Suppressor macrophage treated with lipopolysaccharide for 1 hour (primary cell): ENCODE measurements around the gene EFNA5.

Experiments
- DNase-seq, 3 donors: peaks; one replicate each; pipeline ENCODE4 v3.0.0-alpha.2; 2020 to 2022

The EFNA5 gene

DNA sequence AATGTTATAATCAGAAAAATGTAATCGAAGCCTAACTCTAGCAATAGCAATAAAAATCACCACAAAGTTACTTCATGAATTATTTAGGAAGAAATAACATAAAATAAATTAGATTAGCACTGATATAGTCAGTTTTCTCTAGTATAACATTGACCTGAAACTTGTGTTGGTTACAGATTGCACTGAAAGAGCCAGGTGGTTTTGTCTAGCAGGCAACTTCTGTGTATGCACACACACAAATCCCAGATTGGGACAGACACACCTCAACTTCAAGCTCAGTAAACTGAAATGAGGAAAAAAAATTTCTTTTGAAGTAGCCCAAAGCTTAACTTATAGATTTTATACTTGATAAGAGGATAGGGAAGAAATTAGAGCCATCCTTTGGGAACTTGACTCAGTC is 129.3 kb downstream of the EFNA5 start:
- no peak for DNase-seq

- no peak for DNase-seq
Observed at GRCh38 chr5:107539726-107540330, 130.9 kb downstream of the EFNA5 start.

- DNase-seq, result no peak
Observed at GRCh38 chr5:107538805-107539445, 131.8 kb downstream of the EFNA5 start.

DNA sequence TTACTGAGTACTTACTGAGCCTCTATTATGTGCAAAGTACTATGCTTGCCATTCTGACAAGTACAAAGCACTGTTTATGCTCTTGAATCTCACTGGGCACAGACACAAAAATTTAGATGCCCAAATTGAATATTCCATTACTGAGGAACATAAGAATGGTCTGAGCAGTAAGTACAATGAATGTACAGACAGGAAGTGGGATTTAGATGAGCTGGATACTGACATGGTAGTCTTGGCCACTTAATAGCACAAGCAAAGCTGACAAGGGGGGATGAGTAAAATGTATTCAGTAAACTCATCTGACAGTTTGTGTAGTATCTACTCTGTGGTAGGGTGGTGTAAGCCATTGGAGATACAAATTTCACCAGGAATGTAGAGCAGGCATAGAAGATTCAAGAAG is 132.4 kb downstream of the EFNA5 start:
- no peak for DNase-seq

GRCh38 chr5:107535849-107536248 is 134.9 kb downstream of the EFNA5 start:
- DNase-seq, result no peak

- no peak for DNase-seq
Observed at GRCh38 chr5:107533910-107534876, 136.5 kb downstream of the EFNA5 start.

DNA sequence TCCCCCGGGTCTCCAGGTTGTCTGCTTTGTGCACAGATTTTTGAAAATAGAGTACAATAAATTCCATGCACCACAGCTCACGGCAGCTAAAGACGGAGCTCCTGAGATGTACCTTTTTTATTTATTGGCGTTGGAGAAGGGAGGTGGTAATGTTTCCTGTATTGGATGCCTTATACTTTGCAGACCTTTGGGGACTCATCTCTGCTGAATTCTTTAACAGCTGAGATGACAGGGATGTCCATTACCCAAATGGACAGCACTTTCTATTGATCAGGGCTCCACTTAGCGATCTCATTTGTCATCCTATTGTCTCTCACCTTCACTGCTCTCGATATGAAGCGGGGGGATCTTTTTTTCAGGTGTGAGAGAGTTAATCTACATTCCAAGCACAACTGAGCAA is 137.8 kb downstream of the EFNA5 start:
- no peak for DNase-seq

DNA sequence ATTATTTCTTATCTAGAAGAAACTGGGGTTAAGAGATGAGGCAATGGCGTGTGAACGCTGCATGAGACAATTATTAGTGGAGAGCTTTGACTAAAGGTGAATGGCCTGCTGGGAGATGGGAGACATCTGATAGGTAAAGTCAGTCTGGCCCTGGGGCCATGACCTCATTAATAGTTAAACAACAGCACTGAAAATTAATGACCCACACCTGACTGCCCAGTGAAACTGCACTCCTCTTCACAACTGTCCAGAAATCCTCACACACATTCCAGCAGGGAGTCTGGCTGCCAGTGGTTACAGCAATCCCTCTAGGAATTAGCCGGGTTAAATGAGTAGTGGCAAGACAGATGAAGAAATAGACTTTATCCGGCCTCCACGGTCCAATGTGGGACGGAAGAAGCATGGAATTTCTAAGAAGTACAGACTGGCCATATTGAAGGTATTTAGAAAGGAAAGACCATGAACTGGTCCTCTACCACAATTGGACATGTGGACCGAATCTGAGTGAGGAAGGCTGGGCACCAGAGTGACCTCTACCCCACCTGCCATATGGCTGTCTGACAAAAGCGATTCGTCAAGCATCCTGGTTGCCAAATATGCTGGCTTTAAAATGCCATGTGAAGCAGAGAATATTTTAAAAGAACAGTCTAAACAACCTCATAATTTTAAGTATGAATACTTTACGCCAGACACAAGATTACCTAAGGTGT is 138.4 kb downstream of the EFNA5 start:
- DNase-seq, result no peak

GRCh38 chr5:107531308-107531707 is 139.4 kb downstream of the EFNA5 start:
- no peak for DNase-seq

GRCh38 chr5:107529618-107530017 is 141.1 kb downstream of the EFNA5 start:
- DNase-seq, result no peak

- no peak for DNase-seq
Observed at GRCh38 chr5:107526270-107526937, 144.3 kb downstream of the EFNA5 start.

DNA sequence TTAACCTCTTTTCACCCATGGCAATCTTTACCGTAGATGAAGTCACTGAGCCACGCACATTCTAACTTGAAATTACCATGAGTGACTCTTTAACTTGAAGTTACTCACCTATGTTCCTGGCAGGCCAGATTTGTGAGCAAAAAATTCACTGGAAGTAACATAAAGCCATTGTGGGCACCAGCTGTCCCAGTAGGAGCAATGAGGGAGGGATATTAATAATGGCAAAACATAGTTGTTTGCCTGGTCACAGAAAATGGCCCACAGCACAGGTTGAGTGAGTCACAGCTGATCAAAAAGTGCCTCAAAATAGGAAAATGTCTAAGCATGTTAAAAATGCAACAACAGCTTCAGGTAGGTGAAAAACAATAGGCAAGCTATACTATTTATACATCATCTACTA is 146.6 kb downstream of the EFNA5 start:
- DNase-seq, result no peak

- peak in 2 of 3 donors; percentile 23 to 37 for DNase-seq
Observed at GRCh38 chr5:107523029-107523680, 147.6 kb downstream of the EFNA5 start.

DNA sequence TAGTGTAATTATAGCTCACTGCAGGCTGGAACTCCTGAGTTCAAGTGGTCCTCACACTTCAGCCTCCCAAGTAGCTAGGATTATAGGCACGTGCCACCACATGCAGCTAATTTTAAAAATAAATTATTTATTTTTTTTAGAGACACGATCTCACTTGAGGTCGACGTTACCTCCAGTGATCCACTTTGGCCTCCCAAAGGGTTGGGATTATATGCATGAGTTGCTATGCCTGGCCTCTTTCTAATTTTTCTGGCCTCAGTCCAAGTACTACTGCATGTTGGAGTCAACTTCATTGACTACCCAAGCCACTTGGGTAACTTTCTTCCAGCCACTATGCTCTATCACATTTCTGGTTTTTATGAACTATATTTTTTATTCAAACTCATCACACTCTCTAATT is 148.3 kb downstream of the EFNA5 start:
- DNase-seq, result no peak

DNA sequence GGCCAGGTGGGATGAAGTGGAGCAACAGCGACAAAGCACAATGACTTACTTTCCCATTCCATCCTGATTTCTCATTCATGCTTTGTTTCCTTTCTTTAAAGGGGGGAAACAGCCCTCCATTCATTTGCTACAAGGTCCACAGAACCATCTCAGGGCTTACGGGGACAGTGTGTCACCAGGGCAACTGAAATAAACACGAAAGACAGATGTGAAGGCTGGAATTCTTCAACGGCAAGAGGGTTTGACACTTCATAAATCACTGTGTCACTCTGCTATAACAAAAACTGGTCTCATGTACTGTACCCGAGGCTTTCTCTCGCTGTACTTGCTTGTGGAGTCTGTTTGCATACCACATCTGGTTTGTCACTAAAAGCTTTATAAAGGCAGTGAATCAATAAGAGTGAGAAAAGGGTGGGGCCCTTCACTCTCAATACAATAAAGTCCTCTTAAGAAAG is 150.8 kb downstream of the EFNA5 start:
- no peak for DNase-seq

DNA sequence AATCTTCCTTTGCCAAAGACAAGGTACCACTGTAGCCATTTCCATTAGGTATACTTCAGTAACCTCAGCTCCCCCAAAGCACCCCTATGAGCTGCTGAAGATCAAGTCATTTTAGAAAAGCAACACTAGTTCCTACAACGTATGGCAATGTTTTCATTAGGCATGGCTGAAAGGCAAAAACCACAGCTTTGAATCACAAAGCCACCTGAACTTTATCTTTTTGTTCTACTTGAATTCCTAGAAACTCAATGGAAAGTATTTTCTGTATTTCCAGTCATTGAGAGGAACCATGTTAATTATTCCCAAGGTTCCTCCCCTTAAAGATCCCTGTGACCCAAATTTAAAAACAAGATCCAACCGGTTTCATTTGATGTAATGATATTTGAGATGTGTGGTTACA is 152.1 kb downstream of the EFNA5 start:
- no peak for DNase-seq

DNA sequence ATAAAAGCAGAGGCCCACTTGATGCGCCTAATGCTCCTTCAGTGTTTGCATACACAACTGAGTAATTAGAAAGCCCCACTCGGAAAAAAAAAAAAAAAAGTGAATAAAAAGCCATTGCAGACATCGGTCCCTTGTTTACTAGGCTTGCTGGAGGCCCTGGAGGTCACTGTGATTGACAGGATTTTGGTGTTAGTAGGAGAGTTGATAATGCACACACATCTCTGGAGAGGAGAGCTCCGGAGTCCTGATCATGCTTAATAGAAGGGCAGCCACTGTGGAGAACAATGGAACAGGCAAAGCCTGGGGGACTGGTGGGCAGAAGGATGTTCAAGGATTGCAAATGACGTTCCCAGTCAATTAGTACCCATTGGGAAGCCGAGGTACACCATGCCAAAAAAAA is 152.5 kb downstream of the EFNA5 start:
- DNase-seq, result no peak

DNA sequence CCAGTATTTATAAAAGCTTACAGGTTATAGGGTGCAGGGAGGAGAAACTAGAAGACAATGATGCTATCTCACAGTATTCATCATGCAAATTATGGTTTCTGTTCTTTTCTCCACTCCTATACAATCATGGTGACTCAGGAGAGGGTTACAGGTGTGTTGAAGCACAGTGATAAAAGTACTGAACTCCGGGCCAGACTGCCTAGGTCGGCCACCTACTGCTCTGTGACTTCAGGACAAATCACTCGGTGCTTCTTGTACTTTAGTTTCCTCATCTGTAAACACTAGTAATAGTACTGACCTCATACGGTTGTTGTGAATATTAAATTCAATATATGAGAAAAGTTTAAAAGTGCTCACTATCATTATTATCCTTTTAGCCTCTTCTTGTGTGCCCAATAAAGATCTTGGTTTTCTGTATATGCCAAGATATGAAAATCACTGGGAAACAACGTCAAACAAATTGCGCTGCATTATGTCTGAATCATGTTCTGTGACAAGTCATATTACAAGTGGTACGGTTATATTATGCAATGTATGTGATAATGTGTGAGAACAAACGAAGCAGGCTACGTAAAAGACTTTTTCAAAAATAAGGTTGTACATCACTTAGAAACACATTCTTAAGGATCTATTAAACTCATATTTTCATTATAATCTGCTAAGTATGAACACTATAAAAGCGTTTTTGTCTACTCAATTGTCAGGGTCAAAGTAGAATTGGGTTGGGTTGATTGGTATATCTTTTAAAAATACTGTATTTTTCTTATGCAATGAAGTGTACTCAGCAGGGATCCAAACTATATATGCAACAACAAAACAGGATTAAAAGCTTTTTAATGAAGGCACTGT is 153.3 kb downstream of the EFNA5 start:
- no peak for DNase-seq

DNA sequence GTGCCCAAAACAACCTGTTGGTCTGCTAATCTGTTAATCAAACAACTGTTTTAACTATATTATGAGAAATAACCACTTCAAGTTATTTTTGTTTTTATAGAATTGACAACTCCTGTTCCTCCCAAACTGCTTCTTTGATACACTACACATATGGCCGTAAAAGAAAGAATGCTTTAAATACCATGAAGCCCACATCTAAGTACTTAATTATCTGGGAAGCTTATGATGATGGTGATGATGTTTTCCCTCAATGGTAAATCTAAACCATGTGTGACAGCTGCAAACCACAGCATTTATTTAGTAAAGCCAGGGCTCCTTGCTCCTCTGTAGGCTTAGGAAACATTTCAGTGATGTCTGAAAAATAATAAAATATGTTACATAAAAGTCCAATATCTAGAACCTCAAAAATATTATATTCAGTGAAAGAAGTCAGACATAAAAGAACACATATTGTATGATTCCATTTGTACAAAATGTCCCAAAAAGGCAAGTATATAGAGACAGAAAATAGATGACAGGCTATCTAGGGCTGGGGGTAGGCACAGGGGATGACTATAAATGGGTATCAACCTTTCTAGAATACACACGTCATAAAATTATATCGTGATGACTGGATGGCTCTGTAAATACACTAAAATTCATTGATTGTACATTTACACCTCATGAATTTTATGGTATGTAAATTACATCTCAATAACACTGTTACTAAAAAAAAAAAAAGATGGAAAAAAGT is 154.1 kb downstream of the EFNA5 start:
- no peak for DNase-seq

GRCh38 chr5:107515521-107516080 is 155.1 kb downstream of the EFNA5 start:
- no peak for DNase-seq
